ENCODE results near the gene OPN5. TPM values are rescaled to one million over a fixed set of nuclear protein-coding genes. Genes with fewer than 3 reads are reported as not detected.
"Not testable (repeated sequence)": the region's sequence is repeated elsewhere in the genome, so short reads cannot be mapped to it uniquely, and the experiment has no call there.

Gene OPN5
- total RNA-seq, 1 donor: under 0.01 TPM

GRCh38 chr6:47741807-47742206 is 40.0 kb upstream of the OPN5 start:
- DNase-seq (ENCODE audit: low read depth): peak; percentile 56
- no peak overlapping the region for H3K4me3 ChIP-seq (ENCODE audit: low read depth, low read length)
- no peak for TF ChIP-seq CTCF (IDR thresholded peaks at IDR 0.05; ENCODE audit: insufficient read depth, low read length)

GRCh38 chr6:47743744-47744143 is 38.1 kb upstream of the OPN5 start:
- peak; percentile 61 for DNase-seq (ENCODE audit: low read depth)
- no peak overlapping the region for H3K4me3 ChIP-seq (ENCODE audit: low read depth, low read length)
- TF ChIP-seq CTCF (IDR thresholded peaks at IDR 0.05; ENCODE audit: insufficient read depth, low read length): no peak

- H3K4me3 ChIP-seq (ENCODE audit: low read depth, low read length); DNase-seq (ENCODE audit: low read depth): not testable (repeated sequence)
Observed at GRCh38 chr6:47745269-47745668, 36.6 kb upstream of the OPN5 start.

GRCh38 chr6:47749757-47750156 is 32.1 kb upstream of the OPN5 start:
- no peak for DNase-seq (ENCODE audit: low read depth)
- H3K4me3 ChIP-seq (ENCODE audit: low read depth, low read length): no peak overlapping the region
- TF ChIP-seq CTCF (IDR thresholded peaks at IDR 0.05; ENCODE audit: insufficient read depth, low read length): no peak

GRCh38 chr6:47752801-47753200 is 29.0 kb upstream of the OPN5 start:
- DNase-seq (ENCODE audit: low read depth): no peak
- no peak for TF ChIP-seq CTCF (IDR thresholded peaks at IDR 0.05; ENCODE audit: insufficient read depth, low read length)
- H3K4me3 ChIP-seq (ENCODE audit: low read depth, low read length): no peak overlapping the region

GRCh38 chr6:47759364-47759763 is 22.5 kb upstream of the OPN5 start:
- no peak overlapping the region for H3K4me3 ChIP-seq (ENCODE audit: low read depth, low read length)
- no peak for TF ChIP-seq CTCF (IDR thresholded peaks at IDR 0.05; ENCODE audit: insufficient read depth, low read length)
- no peak for DNase-seq (ENCODE audit: low read depth)

GRCh38 chr6:47762502-47762901 is 19.3 kb upstream of the OPN5 start:
- TF ChIP-seq CTCF (IDR thresholded peaks at IDR 0.05; ENCODE audit: insufficient read depth, low read length): no peak
- H3K4me3 ChIP-seq (ENCODE audit: low read depth, low read length): no peak overlapping the region
- no peak for DNase-seq (ENCODE audit: low read depth)

Data from fibroblast of the aortic adventitia (primary cell).